ENCODE data around the gene CNST. TPM values are rescaled to one million over a fixed set of nuclear protein-coding genes. Genes with fewer than 3 reads are reported as not detected.

Gene CNST
- total and polyA plus RNA-seq, 2 of the 13 experiments (the other 11 are each of a cell fraction or from before 2014, with no cell fraction given): 6.3 to 12.4 TPM

DNA sequence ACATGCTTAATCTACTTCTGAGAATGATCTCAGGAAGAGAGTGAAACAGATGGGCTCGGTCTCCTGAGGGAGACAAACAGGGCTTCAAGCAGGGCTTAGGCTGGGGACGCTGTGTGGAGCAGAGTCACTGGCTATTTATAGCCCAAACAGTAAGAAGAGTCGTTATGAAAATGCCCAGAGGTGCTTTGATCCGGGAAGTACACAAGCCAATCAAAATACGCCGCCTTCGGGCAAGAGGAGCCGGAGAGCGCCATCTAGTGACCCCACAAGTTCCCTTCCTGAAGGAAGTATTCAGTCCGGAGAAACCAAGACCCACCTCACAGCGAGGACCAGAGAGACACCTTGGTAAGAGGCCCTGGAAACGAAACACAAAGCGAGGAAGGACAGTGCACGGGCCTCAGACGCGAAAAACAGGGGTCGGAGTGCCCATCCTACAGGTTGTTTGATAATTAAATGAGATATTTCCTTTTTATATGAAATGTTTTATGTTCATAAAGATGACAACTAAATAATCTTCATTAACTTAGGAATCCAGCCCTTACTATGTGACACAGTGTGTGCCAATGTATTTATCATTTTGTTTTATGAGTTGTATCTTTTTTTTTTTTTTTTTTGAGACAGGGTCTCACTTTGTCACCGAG lies 133.0 kb downstream of the CNST start (continued):
- no peak for TF ChIP-seq BRCA1 (CRISPR knock-in tag; IDR thresholded peaks at IDR 0.05)
- peak; percentile 74 for TF ChIP-seq NFYB (CRISPR knock-in tag; IDR thresholded peaks at IDR 0.05)
- TF ChIP-seq, protein P1, sequence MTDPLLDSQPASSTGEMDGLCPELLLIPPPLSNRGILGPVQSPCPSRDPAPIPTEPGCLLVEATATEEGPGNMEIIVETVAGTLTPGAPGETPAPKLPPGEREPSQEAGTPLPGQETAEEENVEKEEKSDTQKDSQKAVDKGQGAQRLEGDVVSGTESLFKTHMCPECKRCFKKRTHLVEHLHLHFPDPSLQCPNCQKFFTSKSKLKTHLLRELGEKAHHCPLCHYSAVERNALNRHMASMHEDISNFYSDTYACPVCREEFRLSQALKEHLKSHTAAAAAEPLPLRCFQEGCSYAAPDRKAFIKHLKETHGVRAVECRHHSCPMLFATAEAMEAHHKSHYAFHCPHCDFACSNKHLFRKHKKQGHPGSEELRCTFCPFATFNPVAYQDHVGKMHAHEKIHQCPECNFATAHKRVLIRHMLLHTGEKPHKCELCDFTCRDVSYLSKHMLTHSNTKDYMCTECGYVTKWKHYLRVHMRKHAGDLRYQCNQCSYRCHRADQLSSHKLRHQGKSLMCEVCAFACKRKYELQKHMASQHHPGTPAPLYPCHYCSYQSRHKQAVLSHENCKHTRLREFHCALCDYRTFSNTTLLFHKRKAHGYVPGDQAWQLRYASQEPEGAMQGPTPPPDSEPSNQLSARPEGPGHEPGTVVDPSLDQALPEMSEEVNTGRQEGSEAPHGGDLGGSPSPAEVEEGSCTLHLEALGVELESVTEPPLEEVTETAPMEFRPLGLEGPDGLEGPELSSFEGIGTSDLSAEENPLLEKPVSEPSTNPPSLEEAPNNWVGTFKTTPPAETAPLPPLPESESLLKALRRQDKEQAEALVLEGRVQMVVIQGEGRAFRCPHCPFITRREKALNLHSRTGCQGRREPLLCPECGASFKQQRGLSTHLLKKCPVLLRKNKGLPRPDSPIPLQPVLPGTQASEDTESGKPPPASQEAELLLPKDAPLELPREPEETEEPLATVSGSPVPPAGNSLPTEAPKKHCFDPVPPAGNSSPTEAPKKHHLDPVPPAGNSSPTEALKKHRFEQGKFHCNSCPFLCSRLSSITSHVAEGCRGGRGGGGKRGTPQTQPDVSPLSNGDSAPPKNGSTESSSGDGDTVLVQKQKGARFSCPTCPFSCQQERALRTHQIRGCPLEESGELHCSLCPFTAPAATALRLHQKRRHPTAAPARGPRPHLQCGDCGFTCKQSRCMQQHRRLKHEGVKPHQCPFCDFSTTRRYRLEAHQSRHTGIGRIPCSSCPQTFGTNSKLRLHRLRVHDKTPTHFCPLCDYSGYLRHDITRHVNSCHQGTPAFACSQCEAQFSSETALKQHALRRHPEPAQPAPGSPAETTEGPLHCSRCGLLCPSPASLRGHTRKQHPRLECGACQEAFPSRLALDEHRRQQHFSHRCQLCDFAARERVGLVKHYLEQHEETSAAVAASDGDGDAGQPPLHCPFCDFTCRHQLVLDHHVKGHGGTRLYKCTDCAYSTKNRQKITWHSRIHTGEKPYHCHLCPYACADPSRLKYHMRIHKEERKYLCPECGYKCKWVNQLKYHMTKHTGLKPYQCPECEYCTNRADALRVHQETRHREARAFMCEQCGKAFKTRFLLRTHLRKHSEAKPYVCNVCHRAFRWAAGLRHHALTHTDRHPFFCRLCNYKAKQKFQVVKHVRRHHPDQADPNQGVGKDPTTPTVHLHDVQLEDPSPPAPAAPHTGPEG (CRISPR knock-in tag; IDR thresholded peaks at IDR 0.05): no peak
- TF ChIP-seq ZNF136 (CRISPR knock-in tag; IDR thresholded peaks at IDR 0.05; ENCODE audit: low read depth): no peak
- TF ChIP-seq RARG (CRISPR knock-in tag; IDR thresholded peaks at IDR 0.05; ENCODE audit: low read depth): no peak
- TF ChIP-seq, protein P2, sequence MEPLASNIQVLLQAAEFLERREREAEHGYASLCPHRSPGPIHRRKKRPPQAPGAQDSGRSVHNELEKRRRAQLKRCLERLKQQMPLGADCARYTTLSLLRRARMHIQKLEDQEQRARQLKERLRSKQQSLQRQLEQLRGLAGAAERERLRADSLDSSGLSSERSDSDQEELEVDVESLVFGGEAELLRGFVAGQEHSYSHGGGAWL (CRISPR knock-in tag; IDR thresholded peaks at IDR 0.05): no peak
- no peak for TF ChIP-seq HNF4G (IDR thresholded peaks at IDR 0.05; ENCODE audit: borderline replicate concordance, low read depth, low read length)
- TF ChIP-seq HNF4G (CRISPR knock-in tag; IDR thresholded peaks at IDR 0.05; ENCODE audit: borderline replicate concordance, low read depth): no peak
- TF ChIP-seq, protein P3, sequence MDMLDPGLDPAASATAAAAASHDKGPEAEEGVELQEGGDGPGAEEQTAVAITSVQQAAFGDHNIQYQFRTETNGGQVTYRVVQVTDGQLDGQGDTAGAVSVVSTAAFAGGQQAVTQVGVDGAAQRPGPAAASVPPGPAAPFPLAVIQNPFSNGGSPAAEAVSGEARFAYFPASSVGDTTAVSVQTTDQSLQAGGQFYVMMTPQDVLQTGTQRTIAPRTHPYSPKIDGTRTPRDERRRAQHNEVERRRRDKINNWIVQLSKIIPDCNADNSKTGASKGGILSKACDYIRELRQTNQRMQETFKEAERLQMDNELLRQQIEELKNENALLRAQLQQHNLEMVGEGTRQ (IDR thresholded peaks at IDR 0.05; ENCODE audit: low read depth, low read length): no peak
- TF ChIP-seq, protein P3 (CRISPR knock-in tag; IDR thresholded peaks at IDR 0.05; ENCODE audit: borderline replicate concordance): no peak
- TF ChIP-seq, protein P4, sequence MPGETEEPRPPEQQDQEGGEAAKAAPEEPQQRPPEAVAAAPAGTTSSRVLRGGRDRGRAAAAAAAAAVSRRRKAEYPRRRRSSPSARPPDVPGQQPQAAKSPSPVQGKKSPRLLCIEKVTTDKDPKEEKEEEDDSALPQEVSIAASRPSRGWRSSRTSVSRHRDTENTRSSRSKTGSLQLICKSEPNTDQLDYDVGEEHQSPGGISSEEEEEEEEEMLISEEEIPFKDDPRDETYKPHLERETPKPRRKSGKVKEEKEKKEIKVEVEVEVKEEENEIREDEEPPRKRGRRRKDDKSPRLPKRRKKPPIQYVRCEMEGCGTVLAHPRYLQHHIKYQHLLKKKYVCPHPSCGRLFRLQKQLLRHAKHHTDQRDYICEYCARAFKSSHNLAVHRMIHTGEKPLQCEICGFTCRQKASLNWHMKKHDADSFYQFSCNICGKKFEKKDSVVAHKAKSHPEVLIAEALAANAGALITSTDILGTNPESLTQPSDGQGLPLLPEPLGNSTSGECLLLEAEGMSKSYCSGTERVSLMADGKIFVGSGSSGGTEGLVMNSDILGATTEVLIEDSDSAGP (CRISPR knock-in tag; IDR thresholded peaks at IDR 0.05; ENCODE audit: borderline replicate concordance): 0 out of 2 replicates have a peak, but pooled peaks have one; percentile 23
- TF ChIP-seq HNF4A (CRISPR knock-in tag; IDR thresholded peaks at IDR 0.05): peak; percentile 42; the same call in 1 of the 2 replicates
- TF ChIP-seq ZNF749 (CRISPR knock-in tag; IDR thresholded peaks at IDR 0.05; ENCODE audit: borderline replicate concordance): no peak
- TF ChIP-seq ZNF713 (CRISPR knock-in tag; IDR thresholded peaks at IDR 0.05): no peak
- no peak for TF ChIP-seq NFE2L2 (IDR thresholded peaks at IDR 0.05; ENCODE audit: low read length)
- no peak for TF ChIP-seq GPN1 (CRISPR knock-in tag; IDR thresholded peaks at IDR 0.05; ENCODE audit: borderline replicate concordance)
- no peak for TF ChIP-seq TGIF2 (CRISPR knock-in tag; IDR thresholded peaks at IDR 0.05)
- no peak for TF ChIP-seq SOX6 (IDR thresholded peaks at IDR 0.05)
- TF ChIP-seq SOX6 (CRISPR knock-in tag; IDR thresholded peaks at IDR 0.05): peak; percentile 37; the same call in 1 of the 2 replicates
- TF ChIP-seq ZNF772 (CRISPR knock-in tag; IDR thresholded peaks at IDR 0.05): no peak
- TF ChIP-seq DR1 (CRISPR knock-in tag; IDR thresholded peaks at IDR 0.05): no peak
- no peak for TF ChIP-seq ZNF235 (CRISPR knock-in tag; IDR thresholded peaks at IDR 0.05; ENCODE audit: borderline replicate concordance)

Measured in HepG2 (cell line).